OCI-LY1 (cell line): ENCODE data around the gene MAN1A2.
"Not testable (repeated sequence)": the region's sequence is repeated elsewhere in the genome, so short reads cannot be mapped to it uniquely, and the experiment has no call there.

Source experiments
- H2AFZ ChIP-seq: fragments of 200-600 bp; sonication (generic), shearing (Covaris generic); 2 replicates; pipeline ENCODE4 v1.6.0; 2014; ENCODE audit warnings: antibody characterized with exemption, mild to moderate bottlenecking, low read length
- H3F3A ChIP-seq: fragments of 200-600 bp; sonication (generic), shearing (Covaris generic); 2 replicates; pipeline ENCODE4 v1.6.0; 2014; ENCODE audit warnings: mild to moderate bottlenecking, antibody characterized with exemption, low read length, moderate library complexity; ENCODE audit not compliant: insufficient read depth
- H3K27ac ChIP-seq: fragments of 200-600 bp; sonication (generic); 2 replicates; pipeline ENCODE4 v1.5.1; 2014; ENCODE audit warnings: low read length, mixed run types, mild to moderate bottlenecking, low read depth; ENCODE audit not compliant: poor library complexity, severe bottlenecking
- H3K27me3 ChIP-seq: fragments of 200-600 bp; sonication (generic); 2 replicates; pipeline ENCODE4 v1.6.0; 2014; ENCODE audit warnings: antibody characterized with exemption, mild to moderate bottlenecking, low read length, moderate library complexity; ENCODE audit not compliant: insufficient read depth
- H3K36me3 ChIP-seq: fragments of 200-600 bp; sonication (generic); 2 replicates; pipeline ENCODE4 v1.6.1; 2014; ENCODE audit warnings: mild to moderate bottlenecking, antibody characterized with exemption, low read length, moderate library complexity, mixed read lengths; ENCODE audit not compliant: insufficient read depth
- H3K4me1 ChIP-seq: fragments of 200-600 bp; sonication (generic); 2 replicates; pipeline ENCODE4 v1.5.1; 2014; ENCODE audit warnings: mild to moderate bottlenecking, low read length, moderate library complexity; ENCODE audit not compliant: insufficient read depth, severe bottlenecking
- H3K4me2 ChIP-seq: fragments of 200-600 bp; sonication (generic), shearing (Covaris generic); 2 replicates; pipeline ENCODE4 v1.6.1; 2014; ENCODE audit warnings: low read length
- H3K4me3 ChIP-seq: fragments of 200-600 bp; sonication (generic); 2 replicates; pipeline ENCODE4 v1.5.1; 2014; ENCODE audit warnings: low read length, low read depth, mild to moderate bottlenecking, mixed read lengths; ENCODE audit not compliant: poor library complexity, severe bottlenecking
- H3K79me2 ChIP-seq: fragments of 200-600 bp; shearing (Covaris generic); 2 replicates; pipeline ENCODE4 v1.6.1; 2016; ENCODE audit warnings: mixed run types, low read length, mixed read lengths; ENCODE audit not compliant: insufficient read depth
- H3K9ac ChIP-seq: fragments of 200-600 bp; sonication (generic), shearing (Covaris generic); 2 replicates; pipeline ENCODE4 v1.6.1; 2014; ENCODE audit warnings: mild to moderate bottlenecking, low read length, mixed read lengths
- H3K9me2 ChIP-seq: fragments of 200-600 bp; sonication (generic), shearing (Covaris generic); 2 replicates; pipeline ENCODE4 v1.6.1; 2014; ENCODE audit warnings: low read depth, mild to moderate bottlenecking, low read length, mixed read lengths
- H3K9me3 ChIP-seq: fragments of 200-600 bp; shearing (Covaris generic); 2 replicates; pipeline ENCODE4 v1.6.1; 2014; ENCODE audit warnings: low read length, mixed read lengths
- H4K20me1 ChIP-seq: fragments of 200-600 bp; sonication (generic), shearing (Covaris generic); 2 replicates; pipeline ENCODE4 v1.6.0; 2016; ENCODE audit warnings: mild to moderate bottlenecking, low read length; ENCODE audit not compliant: insufficient read depth
- CTCF ChIP-seq: fragments of 200-600 bp; sonication (generic), shearing (Covaris generic); IDR thresholded peaks from 2 replicates; pipeline ENCODE4 v1.5.1; 2017; ENCODE audit warnings: mild to moderate bottlenecking, antibody characterized with exemption, low read length, moderate library complexity, mixed read lengths
- EZH2 ChIP-seq: fragments of 200-600 bp; sonication (generic), shearing (Covaris generic); IDR thresholded peaks from 2 replicates; pipeline ENCODE4 v1.8.0; 2017; ENCODE audit warnings: borderline replicate concordance, mixed run types, mild to moderate bottlenecking, antibody characterized with exemption, low read length, moderate library complexity, mixed read lengths

MAN1A2 gene

GRCh38 chr1:117558451-117558850 is 191.2 kb downstream of the MAN1A2 start:
- H3K79me2 ChIP-seq, H3F3A ChIP-seq, H3K27ac ChIP-seq, H3K36me3 ChIP-seq, H3K4me2 ChIP-seq, H3K4me3 ChIP-seq, H3K27me3 ChIP-seq, H2AFZ ChIP-seq, H3K9ac ChIP-seq, H3K9me2 ChIP-seq, H4K20me1 ChIP-seq, H3K9me3 ChIP-seq, H3K4me1 ChIP-seq: not testable (repeated sequence)
- TF ChIP-seq CTCF: peak; percentile 8; the same call in 1 of the 2 replicates

- TF ChIP-seq EZH2: no peak
- no peak for TF ChIP-seq CTCF
- Histone ChIP-seq H3K27ac (no peak overlapping the region), H2AFZ (no peak overlapping the region), H4K20me1 (no peaks in the 10 kb centered on the region), H3K79me2 (no peaks in the 10 kb centered on the region), H3F3A (no peaks in the 10 kb centered on the region), H3K27me3 (no peaks in the 10 kb centered on the region), H3K4me1 (no peaks in the 10 kb centered on the region), H3K4me3 (no peak overlapping the region), H3K9ac (no peak overlapping the region), H3K9me2 (no peaks in the 10 kb centered on the region), H3K9me3 (no peaks in the 10 kb centered on the region), H3K4me2 (no peak overlapping the region), H3K36me3 (no peaks in the 10 kb centered on the region)
These were observed 191.9 kb downstream of the MAN1A2 start for GRCh38 chr1:117559139-117559538.

- Histone ChIP-seq H3K27me3 (no peaks in the 10 kb centered on the region), H2AFZ (no peak overlapping the region), H3K79me2 (no peaks in the 10 kb centered on the region), H3K4me1 (no peaks in the 10 kb centered on the region), H3K36me3 (no peaks in the 10 kb centered on the region), H3K27ac (no peak overlapping the region), H3F3A (no peaks in the 10 kb centered on the region), H3K4me2 (no peak overlapping the region), H4K20me1 (no peaks in the 10 kb centered on the region), H3K9ac (no peak overlapping the region), H3K4me3 (no peak overlapping the region), H3K9me2 (no peaks in the 10 kb centered on the region), H3K9me3 (no peaks in the 10 kb centered on the region)
- TF ChIP-seq CTCF (no peak), EZH2 (no peak)
These were observed 192.7 kb downstream of the MAN1A2 start for GRCh38 chr1:117559985-117560384.
